Measurements from ENCODE around the gene LYZL1.

DNA sequence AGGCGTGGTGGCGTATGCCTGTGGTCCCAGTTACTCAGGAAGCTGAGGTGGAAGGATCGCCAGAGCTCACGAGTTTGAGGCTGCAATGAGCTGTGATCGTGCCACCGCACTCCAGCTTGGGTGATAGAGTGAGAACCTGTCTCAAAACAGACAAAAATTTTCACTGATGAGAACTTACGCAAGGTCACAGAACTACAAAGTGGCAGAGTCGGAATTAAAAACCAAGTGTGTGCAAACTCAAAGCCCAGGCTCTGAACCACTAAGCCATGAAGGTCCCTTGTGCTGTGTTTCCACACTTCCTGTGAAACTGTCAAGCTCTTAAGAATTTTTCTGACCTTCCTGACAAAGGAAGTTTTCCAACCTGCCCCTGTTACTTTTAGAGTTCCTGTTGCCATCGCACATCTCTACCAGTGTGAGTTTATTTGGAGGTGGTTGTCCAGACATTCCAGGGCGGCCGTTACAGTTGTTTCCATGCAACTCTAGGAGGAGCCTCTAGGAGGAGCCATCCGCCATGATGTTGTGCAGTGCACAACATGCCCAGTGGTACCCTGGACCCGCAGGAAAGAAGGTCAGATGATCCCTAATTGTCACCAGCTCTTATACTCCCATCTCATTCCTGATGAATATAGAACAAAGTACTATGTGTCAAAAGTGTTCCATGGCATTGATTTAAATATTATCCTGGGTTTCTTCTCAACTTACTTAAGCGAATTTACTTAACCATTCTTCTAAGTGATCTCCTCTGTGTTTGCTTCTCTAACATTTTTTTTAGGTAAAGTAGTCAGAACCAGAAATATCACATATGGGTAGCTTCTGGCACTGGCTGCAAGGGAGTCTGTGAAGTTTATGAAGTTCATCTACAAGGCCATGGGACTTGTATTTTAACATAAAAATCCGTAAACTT is 49.0 kb upstream of the LYZL1 start:
- TF ChIP-seq, protein P1, sequence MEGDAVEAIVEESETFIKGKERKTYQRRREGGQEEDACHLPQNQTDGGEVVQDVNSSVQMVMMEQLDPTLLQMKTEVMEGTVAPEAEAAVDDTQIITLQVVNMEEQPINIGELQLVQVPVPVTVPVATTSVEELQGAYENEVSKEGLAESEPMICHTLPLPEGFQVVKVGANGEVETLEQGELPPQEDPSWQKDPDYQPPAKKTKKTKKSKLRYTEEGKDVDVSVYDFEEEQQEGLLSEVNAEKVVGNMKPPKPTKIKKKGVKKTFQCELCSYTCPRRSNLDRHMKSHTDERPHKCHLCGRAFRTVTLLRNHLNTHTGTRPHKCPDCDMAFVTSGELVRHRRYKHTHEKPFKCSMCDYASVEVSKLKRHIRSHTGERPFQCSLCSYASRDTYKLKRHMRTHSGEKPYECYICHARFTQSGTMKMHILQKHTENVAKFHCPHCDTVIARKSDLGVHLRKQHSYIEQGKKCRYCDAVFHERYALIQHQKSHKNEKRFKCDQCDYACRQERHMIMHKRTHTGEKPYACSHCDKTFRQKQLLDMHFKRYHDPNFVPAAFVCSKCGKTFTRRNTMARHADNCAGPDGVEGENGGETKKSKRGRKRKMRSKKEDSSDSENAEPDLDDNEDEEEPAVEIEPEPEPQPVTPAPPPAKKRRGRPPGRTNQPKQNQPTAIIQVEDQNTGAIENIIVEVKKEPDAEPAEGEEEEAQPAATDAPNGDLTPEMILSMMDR (IDR thresholded peaks at IDR 0.05) = peak; percentile 32 to 38 (median 34)
- no peak for TF ChIP-seq POLR2A (IDR thresholded peaks at IDR 0.05)

Data from testis (tissue), 2 donors.